Liver (tissue), 9 donors: ENCODE measurements around the gene KDM1B. TPM values are rescaled to one million over a fixed set of nuclear protein-coding genes. Genes with fewer than 3 reads are reported as not detected.

Source experiments
- DNase-seq: peaks from one replicate; pipeline ENCODE4 v3.0.0-alpha.2; 2017; ENCODE audit warnings: low spot score
- H3K27ac ChIP-seq, 2 donors: one replicate each; pipeline ENCODE4 v1.7.0; 2013; ENCODE audit warnings: inconsistent platforms in 2 of 2, low read length in 2 of 2, control low read depth in 1 of 2, low read depth in 1 of 2, mild to moderate bottlenecking in 1 of 2
- H3K27me3 ChIP-seq, 4 donors: one replicate each; pipeline versions ENCODE4 v1.6.1 to v1.7.0; 2013; ENCODE audit warnings: low read length in 3 of 4, inconsistent platforms in 1 of 4, mild to moderate bottlenecking in 1 of 4, moderate library complexity in 1 of 4; ENCODE audit not compliant: control insufficient read depth in 4 of 4, insufficient read depth in 4 of 4
- H3K36me3 ChIP-seq, 4 donors: one replicate each; pipeline versions ENCODE4 v1.6.1 to v1.7.0; 2013; ENCODE audit warnings: low read length in 3 of 4, mild to moderate bottlenecking in 3 of 4, low read depth in 1 of 4, moderate library complexity in 1 of 4; ENCODE audit not compliant: control insufficient read depth in 4 of 4, insufficient read depth in 3 of 4
- H3K4me1 ChIP-seq, 4 donors: one replicate each; pipeline versions ENCODE4 v1.6.1 to v1.7.0; 2013; ENCODE audit warnings: low read length in 3 of 4, mild to moderate bottlenecking in 3 of 4, moderate library complexity in 1 of 4; ENCODE audit not compliant: control insufficient read depth in 4 of 4, insufficient read depth in 4 of 4
- H3K4me3 ChIP-seq, 3 donors: one replicate each; pipeline versions ENCODE4 v1.6.1 to v1.7.0; 2013; ENCODE audit warnings: low read length in 3 of 3, control low read depth in 1 of 3, low read depth in 1 of 3, mild to moderate bottlenecking in 1 of 3
- H3K9ac ChIP-seq, 2 donors: one replicate each; pipeline ENCODE4 v1.7.0; 2013; ENCODE audit warnings: low read length in 2 of 2, mild to moderate bottlenecking in 2 of 2, moderate library complexity in 2 of 2, control low read depth in 1 of 2, low read depth in 1 of 2
- H3K9me3 ChIP-seq, 4 donors: one replicate each; pipeline versions ENCODE4 v1.6.1 to v1.7.0; 2013; ENCODE audit warnings: low read length in 3 of 4; ENCODE audit not compliant: control insufficient read depth in 4 of 4
- ATF3 ChIP-seq: IDR thresholded peaks from 2 replicates; pipeline ENCODE4 v1.6.1; 2016; ENCODE audit warnings: antibody characterized with exemption
- CTCF ChIP-seq: fragments of 150-350 bp; IDR thresholded peaks from 2 replicates; pipeline ENCODE4 v1.5.1; 2017; ENCODE audit warnings: improper control_type of control experiment, low read depth, low read length; ENCODE audit not compliant: missing input control
- EGR1 ChIP-seq, 2 donors: IDR thresholded peaks; 2 replicates each; pipeline ENCODE4 v1.6.1; 2016 to 2018; ENCODE audit warnings: antibody characterized with exemption in 2 of 2, low read depth in 2 of 2
- FOXA1 ChIP-seq: IDR thresholded peaks from 2 replicates; pipeline ENCODE4 v1.6.1; 2016; ENCODE audit warnings: antibody characterized with exemption
- FOXA2 ChIP-seq: IDR thresholded peaks from 2 replicates; pipeline ENCODE4 v1.6.1; 2016; ENCODE audit warnings: antibody characterized with exemption
- GABPA ChIP-seq, 2 donors: IDR thresholded peaks in 1 of 2; conservative IDR thresholded peaks in 1 of 2; 2 replicates each; pipeline ENCODE4 v1.6.1; 2016; ENCODE audit warnings: antibody characterized with exemption in 2 of 2, mild to moderate bottlenecking in 1 of 2, moderate library complexity in 1 of 2
- HNF4A ChIP-seq, 2 donors: conservative IDR thresholded peaks; 2 replicates each; pipeline ENCODE4 v1.6.1; 2016; ENCODE audit warnings: antibody characterized with exemption in 2 of 2, mild to moderate bottlenecking in 2 of 2
- HNF4G ChIP-seq: IDR thresholded peaks from 2 replicates; pipeline ENCODE4 v1.6.1; 2016; ENCODE audit warnings: antibody characterized with exemption
- JUND ChIP-seq, 2 donors: IDR thresholded peaks; 2 replicates each; pipeline ENCODE4 v1.6.1; 2016; ENCODE audit warnings: antibody characterized with exemption in 2 of 2
- MAX ChIP-seq: IDR thresholded peaks from 2 replicates; pipeline ENCODE4 v1.6.1; 2016; ENCODE audit warnings: antibody characterized with exemption
- NR2F2 ChIP-seq: IDR thresholded peaks from 2 replicates; pipeline ENCODE4 v1.6.1; 2016; ENCODE audit warnings: antibody characterized with exemption
- RAD21 ChIP-seq, 2 donors: IDR thresholded peaks; 2 replicates each; pipeline ENCODE4 v1.6.1; 2016; ENCODE audit warnings: antibody characterized with exemption in 2 of 2, mild to moderate bottlenecking in 2 of 2
- REST ChIP-seq: IDR thresholded peaks from 2 replicates; pipeline ENCODE4 v1.6.1; 2016; ENCODE audit warnings: antibody characterized with exemption, mild to moderate bottlenecking
- RXRA ChIP-seq, 2 donors: IDR thresholded peaks; 2 replicates each; pipeline ENCODE4 v1.6.1; 2017 to 2018; ENCODE audit warnings: antibody characterized with exemption in 2 of 2, mild to moderate bottlenecking in 1 of 2
- SP1 ChIP-seq: IDR thresholded peaks from 2 replicates; pipeline ENCODE4 v1.6.1; 2018; ENCODE audit warnings: antibody characterized with exemption, mild to moderate bottlenecking
- TAF1 ChIP-seq: conservative IDR thresholded peaks from 2 replicates; pipeline ENCODE4 v1.6.1; 2016; ENCODE audit warnings: antibody characterized with exemption, mild to moderate bottlenecking
- YY1 ChIP-seq: IDR thresholded peaks from 2 replicates; pipeline ENCODE4 v1.6.1; 2016; ENCODE audit warnings: antibody characterized with exemption, mild to moderate bottlenecking
- ZBTB33 ChIP-seq: IDR thresholded peaks from 2 replicates; pipeline ENCODE4 v1.6.1; 2016; ENCODE audit warnings: antibody characterized with exemption
- WGBS: extraction: QIAGEN DNeasy Blood & Tissue Kit; methylation state at CpG from one replicate; pipeline ENCODE4 v1.1.7; 2013; 5-methylcytosine and 5-hydroxymethylcytosine counted together
- polyA plus RNA-seq, 2 donors: library from polyadenylated mRNA; stranded (reverse) in 1 of 2; unstranded in 1 of 2; fragments of 200-250 nt in 1 of 2; fragments of >200 nt in 1 of 2; fragmentation: Nextera tagmentation in 1 of 2; extraction: Ambion mirVana in 1 of 2; gene quantifications; one replicate each; pipeline versions ENCODE4 v1.2.1 to v1.2.3, GENCODE V29; 2013 to 2015
- total RNA-seq, 2 donors: library from RNA; depleted of rRNA; stranded (reverse); fragments of >200 nt; gene quantifications; one replicate each; pipeline ENCODE4 v1.2.3, GENCODE V29; 2014
- donor health status: healthy.
- donor health status: healthy.
- donor health status: healthy.
- donor health status: healthy.
- donor health status: healthy.

The KDM1B gene
- total and polyA plus RNA-seq, 4 donors = 1.6 to 10.2 (median 6.7) TPM

GRCh38 chr6:18266523-18266912, 111.3 kb downstream of the KDM1B start:
- H3K27me3 ChIP-seq = no peaks in the 10 kb centered on the region
- H3K9ac ChIP-seq = no peak overlapping the region
- no peak overlapping the region for H3K4me3 ChIP-seq
- H3K4me1 ChIP-seq = peaks cover 4 to 25% (median 10%) of the 10 kb centered on the region in 4 donors
- H3K27ac ChIP-seq = no peak overlapping the region
- H3K36me3 ChIP-seq = no peaks in the 10 kb centered on the region
- H3K9me3 ChIP-seq = no peaks in the 10 kb centered on the region
- WGBS = 97% methylated on average over 11 of the region's 11 CpGs
- TF ChIP-seq FOXA2 = no peak
- no peak for TF ChIP-seq CTCF
- no peak for TF ChIP-seq ZBTB33
- TF ChIP-seq YY1 = no peak
- no peak for TF ChIP-seq TAF1
- TF ChIP-seq EGR1 (IDR thresholded peaks at IDR 0.05; ENCODE audit: low read depth in 2 of 2) = no peak
- no peak for TF ChIP-seq SP1
- TF ChIP-seq JUND (IDR thresholded peaks at IDR 0.05) = no peak
- no peak for TF ChIP-seq RXRA (IDR thresholded peaks at IDR 0.05)
- no peak for TF ChIP-seq GABPA (IDR thresholded peaks at IDR 0.05 in 1 of 2, conservative IDR thresholded peaks at IDR 0.05 in 1 of 2)
- TF ChIP-seq HNF4A (conservative IDR thresholded peaks at IDR 0.05) = no peak
- TF ChIP-seq HNF4G = no peak
- no peak for TF ChIP-seq RAD21 (IDR thresholded peaks at IDR 0.05)
- no peak for DNase-seq

GRCh38 chr6:18268066-18268465, 112.8 kb downstream of the KDM1B start:
- Histone ChIP-seq H3K27me3 (no peaks in the 10 kb centered on the region), H3K27ac (no peak overlapping the region), H3K4me3 (no peak overlapping the region), H3K36me3 (no peaks in the 10 kb centered on the region), H3K4me1 (peaks cover 0 to 14% (median 5%) of the 10 kb centered on the region in 4 donors), H3K9me3 (no peaks in the 10 kb centered on the region), H3K9ac (no peak overlapping the region)
- TF ChIP-seq RAD21 (IDR thresholded peaks at IDR 0.05) (no peak), GABPA (IDR thresholded peaks at IDR 0.05 in 1 of 2, conservative IDR thresholded peaks at IDR 0.05 in 1 of 2) (no peak), RXRA (IDR thresholded peaks at IDR 0.05) (no peak), SP1 (no peak), NR2F2 (no peak), ATF3 (no peak), REST (no peak), JUND (IDR thresholded peaks at IDR 0.05) (no peak), YY1 (no peak), TAF1 (no peak), HNF4A (conservative IDR thresholded peaks at IDR 0.05) (no peak), ZBTB33 (no peak), MAX (no peak), FOXA1 (no peak)
- no peak for DNase-seq
- WGBS = 86% methylated on average over 4 of the region's 4 CpGs
